B cell (primary cell): ENCODE measurements around the gene PHF20. TPM values are rescaled to one million over a fixed set of nuclear protein-coding genes. Genes with fewer than 3 reads are reported as not detected.

ENCODE experiments used
- ATAC-seq: fragments of 200-7000 bp; cut with Tn5 transposase; one replicate; pipeline ENCODE4 v1.10.0; 2021; ENCODE audit warnings: low read depth, mild to moderate bottlenecking, moderate number of reproducible peaks, moderate library complexity
- CTCF ChIA-PET: fragments of 350-600 bp; sonication (Branson Sonifier 250); formaldehyde crosslinking; loops from one replicate; lab custom pipeline; 2021; ENCODE audit warnings: antibody characterized with exemption, inconsistent platforms; lab: Charles Lee
- POLR2A ChIA-PET: fragments of 350-600 bp; sonication (Branson Sonifier 250); formaldehyde crosslinking; loops from one replicate; lab custom pipeline; 2021; ENCODE audit warnings: antibody characterized with exemption; lab: Charles Lee
- DNase-seq: peaks from one replicate; pipeline ENCODE4 v3.0.0; 2013
- H2AFZ ChIP-seq: 2 replicates; pipeline ENCODE4 v1.6.1; 2012; ENCODE audit warnings: mild to moderate bottlenecking, low read depth, low read length; ENCODE audit not compliant: insufficient read depth, poor library complexity, severe bottlenecking
- H3K27ac ChIP-seq, 2 donors: 1 replicate in 1 of 2; 2 replicates in 1 of 2; pipeline ENCODE4 v1.5.1; 2012 to 2013; ENCODE audit warnings: low read length in 2 of 2, mild to moderate bottlenecking in 2 of 2, moderate library complexity in 1 of 2
- H3K27me3 ChIP-seq, 4 experiments: fragments of 200-600 bp in 1 of 4; sonication (generic) in 1 of 4; replicated peaks in 1 of 4; 1 replicate in 2 of 4; 2 replicates in 2 of 4; pipeline versions ENCODE4 v1.6.1 to v1.7.0; 2013 to 2016; ENCODE audit warnings: low read length in 3 of 4, mild to moderate bottlenecking in 2 of 4, mixed read lengths in 1 of 4, moderate library complexity in 1 of 4; ENCODE audit not compliant: insufficient read depth in 4 of 4, control insufficient read depth in 3 of 4; ENCODE audit errors: control extremely low read depth in 1 of 4
- H3K36me3 ChIP-seq, 2 experiments: replicated peaks in 1 of 2; 1 replicate in 1 of 2; 2 replicates in 1 of 2; pipeline versions ENCODE4 v1.6.1 to v1.7.1; 2013; ENCODE audit warnings: low read length in 1 of 2; ENCODE audit not compliant: insufficient read depth in 2 of 2, control insufficient read depth in 1 of 2; ENCODE audit errors: control extremely low read depth in 1 of 2, extremely low read depth in 1 of 2
- H3K4me1 ChIP-seq, 2 donors: fragments of 200-600 bp in 1 of 2; sonication (generic) in 1 of 2; 1 replicate in 1 of 2; 2 replicates in 1 of 2; pipeline versions ENCODE4 v1.5.1 to v1.6.1; 2013 to 2017; ENCODE audit warnings: low read length in 2 of 2; ENCODE audit not compliant: control insufficient read depth in 2 of 2, insufficient read depth in 2 of 2
- H3K4me2 ChIP-seq: replicated peaks from 2 replicates; pipeline ENCODE3; 2012; ENCODE audit warnings: mild to moderate bottlenecking, low read depth, low read length; ENCODE audit not compliant: poor library complexity, severe bottlenecking
- H3K4me3 ChIP-seq, 5 experiments: fragments of 200-600 bp in 1 of 5; sonication (generic) in 1 of 5; 1 replicate in 3 of 5; 2 replicates in 2 of 5; pipeline versions ENCODE4 v1.5.1 to v1.7.0; 2011 to 2016; ENCODE audit warnings: low read length in 4 of 5, mild to moderate bottlenecking in 4 of 5, low read depth in 2 of 5, control low read depth in 1 of 5, moderate library complexity in 1 of 5; ENCODE audit not compliant: insufficient read depth in 1 of 5; ENCODE audit errors: control extremely low read depth in 1 of 5, extremely low read depth in 1 of 5
- H3K79me2 ChIP-seq: fragments of 200-600 bp; sonication (generic); one replicate; pipeline ENCODE4 v1.6.0; 2016; ENCODE audit warnings: low read length; ENCODE audit not compliant: control insufficient read depth, insufficient read depth
- H3K9ac ChIP-seq: fragments of 200-600 bp; sonication (generic); 2 replicates; pipeline ENCODE4 v1.6.1; 2017; ENCODE audit warnings: mild to moderate bottlenecking, low read length, moderate library complexity
- H3K9me3 ChIP-seq, 3 donors: one replicate each; pipeline versions ENCODE4 v1.6.1 to v1.7.1; 2013; ENCODE audit warnings: low read length in 2 of 3; ENCODE audit not compliant: control insufficient read depth in 2 of 3, insufficient read depth in 1 of 3; ENCODE audit errors: control extremely low read depth in 1 of 3
- H4K20me1 ChIP-seq: 2 replicates; pipeline ENCODE4 v1.6.0; 2012; ENCODE audit warnings: mild to moderate bottlenecking, low read length; ENCODE audit not compliant: insufficient read depth, control insufficient read depth, poor library complexity, severe bottlenecking
- H3K27ac Mint-ChIP-seq: one replicate; pipeline ENCODE4 v1.8.0; 2021; ENCODE audit warnings: mixed read lengths
- H3K27me3 Mint-ChIP-seq: one replicate; pipeline ENCODE4 v1.8.0; 2021; ENCODE audit warnings: mixed read lengths
- H3K4me1 Mint-ChIP-seq: one replicate; pipeline ENCODE4 v1.8.0; 2021; ENCODE audit warnings: mixed read lengths
- H3K4me3 Mint-ChIP-seq: one replicate; pipeline ENCODE4 v1.8.0; 2021; ENCODE audit warnings: mixed read lengths
- H3K9me3 Mint-ChIP-seq: one replicate; pipeline ENCODE4 v1.8.0; 2022; ENCODE audit warnings: mixed read lengths; ENCODE audit not compliant: insufficient read depth
- EZH2 ChIP-seq: IDR thresholded peaks from 2 replicates; pipeline ENCODE4 v1.6.1; 2012; ENCODE audit warnings: borderline replicate concordance, low read depth, mild to moderate bottlenecking, moderate library complexity, low read length; ENCODE audit not compliant: insufficient read depth, poor library complexity, severe bottlenecking
- WGBS: methylation state at CpG from one replicate; pipeline ENCODE4 v1.1.5; 2013; ENCODE audit warnings: missing lambda C conversion rate; ENCODE audit not compliant: insufficient coverage; 5-methylcytosine and 5-hydroxymethylcytosine counted together
- intact Hi-C: fragments of 100-400 bp; cut with micrococcal nuclease; formaldehyde crosslinking; loops from one replicate; pipeline ENCODE4 v1.10.0; 2022
- polyA plus RNA-seq: library from polyadenylated mRNA; depleted of rRNA; stranded (reverse); fragments of >200 nt; gene quantifications from 2 replicates; pipeline ENCODE4 v1.2.3, GENCODE V29; 2012
- total RNA-seq, 2 donors: library from RNA; stranded (reverse); fragments of 120-200 nt in 1 of 2; gene quantifications; 1 replicate in 1 of 2; 2 replicates in 1 of 2; pipeline versions ENCODE4 v1.2.3 to v1.2.4, GENCODE V29; 2013 to 2022
- TF ChIP-seq, protein P1 (sequence below): fragments of 200-600 bp; IDR thresholded peaks from one replicate; pipeline ENCODE4 v1.8.0; 2022; ENCODE audit warnings: antibody characterized with exemption, mild to moderate bottlenecking

The PHF20 gene
- total and polyA plus RNA-seq, 2 donors (not counting 1 experiment from before 2014, with no cell fraction given): 53.6 to 92.3 TPM

DNA sequence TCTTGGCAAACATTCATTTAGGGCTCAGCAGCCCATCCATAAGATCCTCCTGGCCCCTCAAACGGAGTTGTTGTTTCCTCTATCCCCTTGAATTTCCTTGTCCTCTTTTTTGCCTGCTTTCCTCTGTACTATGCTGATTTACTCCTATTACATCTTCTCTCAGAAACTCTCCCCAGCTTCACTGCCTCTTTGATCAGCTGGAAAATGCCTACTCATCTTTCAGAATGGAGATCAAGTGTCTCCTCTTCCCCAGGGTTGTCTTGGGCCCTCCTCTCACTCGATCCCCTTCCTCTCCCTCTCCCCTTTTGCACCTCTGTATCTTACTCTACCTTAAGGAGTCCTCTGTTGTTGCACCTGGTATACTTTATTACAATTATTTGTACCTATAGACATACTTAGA lies 60.2 kb downstream of the PHF20 start:
- Histone ChIP-seq H3K36me3 (peaks cover 0 to 7% of the 10 kb centered on the region in 2 experiments), H3K4me2 (no peak overlapping the region), H3K9ac (no peak overlapping the region), H3K9me3 (peaks cover 0 to 7% (median 0%) of the 10 kb centered on the region in 3 donors), H3K4me1 (peaks cover 7% of the 10 kb centered on the region in 2 donors), H4K20me1 (peaks cover 33% of the 10 kb centered on the region), H3K4me3 (no peak overlapping the region), H3K27ac (no peak overlapping the region), H3K79me2 (peaks cover 90% of the 10 kb centered on the region), H2AFZ (no peak overlapping the region), H3K27me3 (no peaks in the 10 kb centered on the region)
- Mint-ChIP-seq H3K9me3 (no peaks in the 10 kb centered on the region), H3K4me3 (no peak overlapping the region), H3K4me1 (peaks cover 22% of the 10 kb centered on the region), H3K27ac (peak overlapping the region; percentile 4), H3K27me3 (no peaks in the 10 kb centered on the region)
- intact Hi-C loops: no loop called here
- TF ChIP-seq EZH2: no peak
- TF ChIP-seq, protein P1, sequence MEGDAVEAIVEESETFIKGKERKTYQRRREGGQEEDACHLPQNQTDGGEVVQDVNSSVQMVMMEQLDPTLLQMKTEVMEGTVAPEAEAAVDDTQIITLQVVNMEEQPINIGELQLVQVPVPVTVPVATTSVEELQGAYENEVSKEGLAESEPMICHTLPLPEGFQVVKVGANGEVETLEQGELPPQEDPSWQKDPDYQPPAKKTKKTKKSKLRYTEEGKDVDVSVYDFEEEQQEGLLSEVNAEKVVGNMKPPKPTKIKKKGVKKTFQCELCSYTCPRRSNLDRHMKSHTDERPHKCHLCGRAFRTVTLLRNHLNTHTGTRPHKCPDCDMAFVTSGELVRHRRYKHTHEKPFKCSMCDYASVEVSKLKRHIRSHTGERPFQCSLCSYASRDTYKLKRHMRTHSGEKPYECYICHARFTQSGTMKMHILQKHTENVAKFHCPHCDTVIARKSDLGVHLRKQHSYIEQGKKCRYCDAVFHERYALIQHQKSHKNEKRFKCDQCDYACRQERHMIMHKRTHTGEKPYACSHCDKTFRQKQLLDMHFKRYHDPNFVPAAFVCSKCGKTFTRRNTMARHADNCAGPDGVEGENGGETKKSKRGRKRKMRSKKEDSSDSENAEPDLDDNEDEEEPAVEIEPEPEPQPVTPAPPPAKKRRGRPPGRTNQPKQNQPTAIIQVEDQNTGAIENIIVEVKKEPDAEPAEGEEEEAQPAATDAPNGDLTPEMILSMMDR: no peak
- CTCF ChIA-PET: no interaction called here
- 100% methylated on average over 1 of the region's 2 CpGs for WGBS
- DNase-seq: no peak
- no peak for ATAC-seq
- POLR2A ChIA-PET: interaction anchor here (0.5 kb wide), 1 partner anchor 153 kb away, joined by 4 read pairs; no protein-coding TSS in a partner anchor

DNA sequence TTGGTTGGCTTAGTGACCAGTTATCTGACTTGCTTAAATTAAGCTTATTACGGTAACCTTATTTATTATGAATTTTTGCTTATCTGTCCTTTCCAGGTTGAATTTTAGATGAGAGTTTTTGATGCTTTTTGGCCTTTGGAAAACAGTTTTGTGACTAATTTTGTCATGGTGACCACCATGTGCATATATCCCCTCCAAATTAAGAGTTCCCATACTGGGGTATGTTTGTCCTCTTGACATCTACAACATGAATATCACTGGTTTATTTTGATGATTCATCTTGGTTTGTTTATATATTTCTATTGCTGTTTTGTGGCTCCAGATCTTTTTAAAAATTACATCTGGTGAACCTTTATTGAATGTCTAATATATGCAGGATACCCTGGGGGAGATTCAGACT lies 61.4 kb downstream of the PHF20 start:
- H2AFZ ChIP-seq: no peak overlapping the region
- H3K36me3 ChIP-seq: peaks cover 0 to 7% of the 10 kb centered on the region in 2 experiments
- H3K27me3 ChIP-seq: no peaks in the 10 kb centered on the region
- Mint-ChIP-seq H3K4me1 (peaks cover 22% of the 10 kb centered on the region), H3K4me3 (no peak overlapping the region), H3K9me3 (no peaks in the 10 kb centered on the region), H3K27ac (no peak overlapping the region), H3K27me3 (no peaks in the 10 kb centered on the region)
- peaks cover 7% of the 10 kb centered on the region in 2 donors for H3K4me1 ChIP-seq
- ChIA-PET POLR2A (no interaction called here), CTCF (no interaction called here)
- intact Hi-C loops: no loop called here
- H3K9me3 ChIP-seq: peaks cover 0 to 7% (median 0%) of the 10 kb centered on the region in 3 donors
- TF ChIP-seq, protein P1: no peak
- no peak for TF ChIP-seq EZH2
- no peak overlapping the region for H3K9ac ChIP-seq
- H4K20me1 ChIP-seq: peaks cover 36% of the 10 kb centered on the region
- DNase-seq: no peak
- no peak overlapping the region for H3K27ac ChIP-seq
- H3K4me2 ChIP-seq: no peak overlapping the region
- WGBS: no CpG with 5 or more reads among the region's 1 CpG
- peaks cover 92% of the 10 kb centered on the region for H3K79me2 ChIP-seq
- no peak for ATAC-seq
- no peak overlapping the region for H3K4me3 ChIP-seq
